Measurements from ENCODE around the gene OR8G5. TPM values are rescaled to one million over a fixed set of nuclear protein-coding genes. Genes with fewer than 3 reads are reported as not detected.
"Not testable (repeated sequence)": the region's sequence is repeated elsewhere in the genome, so short reads cannot be mapped to it uniquely, and the experiment has no call there.

The OR8G5 gene
- total RNA-seq, 2 donors from 2014 or later, result not detected

DNA sequence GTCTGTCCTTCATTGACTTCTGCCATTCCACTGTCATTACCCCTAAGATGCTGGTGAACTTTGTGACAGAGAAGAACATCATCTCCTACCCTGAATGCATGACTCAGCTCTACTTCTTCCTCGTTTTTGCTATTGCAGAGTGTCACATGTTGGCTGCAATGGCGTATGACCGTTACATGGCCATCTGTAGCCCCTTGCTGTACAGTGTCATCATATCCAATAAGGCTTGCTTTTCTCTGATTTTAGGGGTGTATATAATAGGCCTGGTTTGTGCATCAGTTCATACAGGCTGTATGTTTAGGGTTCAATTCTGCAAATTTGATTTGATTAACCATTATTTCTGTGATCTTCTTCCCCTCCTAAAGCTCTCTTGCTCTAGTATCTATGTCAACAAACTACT, 6.3 kb upstream of the OR8G5 start:
- not testable (repeated sequence) for H3K4me1 Mint-ChIP-seq (ENCODE audit: low read depth); H3K9me3 Mint-ChIP-seq; H3K27ac Mint-ChIP-seq; H3K36me3 Mint-ChIP-seq (ENCODE audit: insufficient read depth in 2 of 2); H3K4me3 Mint-ChIP-seq; H3K27me3 Mint-ChIP-seq (ENCODE audit: low read depth); ATAC-seq (replicated peaks in 1 of 2); DNase-seq

DNA sequence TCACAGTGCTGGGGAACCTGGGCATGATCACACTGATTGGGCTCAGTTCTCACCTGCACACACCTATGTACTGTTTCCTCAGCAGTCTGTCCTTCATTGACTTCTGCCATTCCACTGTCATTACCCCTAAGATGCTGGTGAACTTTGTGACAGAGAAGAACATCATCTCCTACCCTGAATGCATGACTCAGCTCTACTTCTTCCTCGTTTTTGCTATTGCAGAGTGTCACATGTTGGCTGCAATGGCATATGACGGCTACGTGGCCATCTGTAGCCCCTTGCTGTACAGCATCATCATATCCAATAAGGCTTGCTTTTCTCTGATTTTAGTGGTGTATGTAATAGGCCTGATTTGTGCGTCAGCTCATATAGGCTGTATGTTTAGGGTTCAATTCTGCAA, 8.9 kb downstream of the OR8G5 start:
- not testable (repeated sequence) for H3K27ac Mint-ChIP-seq; H3K27me3 Mint-ChIP-seq (ENCODE audit: low read depth); H3K9me3 Mint-ChIP-seq; DNase-seq; H3K4me1 Mint-ChIP-seq (ENCODE audit: low read depth); H3K36me3 Mint-ChIP-seq (ENCODE audit: insufficient read depth in 2 of 2); ATAC-seq (replicated peaks in 1 of 2); H3K4me3 Mint-ChIP-seq

DNA sequence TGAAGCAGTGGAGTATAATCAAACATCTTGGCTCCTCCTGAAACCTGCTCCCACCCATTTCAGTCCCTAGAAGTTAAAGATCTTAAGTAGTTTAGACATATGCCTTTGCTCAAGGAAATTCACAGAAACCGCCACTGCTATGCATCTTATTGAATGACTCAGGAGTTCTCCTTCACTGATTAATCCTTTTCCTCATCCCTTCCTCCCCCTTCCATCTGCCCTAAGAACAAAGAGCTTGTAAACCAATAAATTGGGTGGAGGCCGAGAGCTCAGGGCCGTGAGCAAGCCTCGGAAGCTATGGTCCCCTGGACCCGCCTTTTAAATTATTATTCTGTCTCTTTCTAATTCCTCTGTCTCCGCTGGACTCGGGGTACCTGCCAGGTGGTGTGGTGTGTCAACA, 14.7 kb downstream of the OR8G5 start:
- H3K27me3 Mint-ChIP-seq (ENCODE audit: low read depth); H3K27ac Mint-ChIP-seq; H3K4me1 Mint-ChIP-seq (ENCODE audit: low read depth); DNase-seq; H3K4me3 Mint-ChIP-seq; ATAC-seq (replicated peaks in 1 of 2); H3K36me3 Mint-ChIP-seq (ENCODE audit: insufficient read depth in 2 of 2); H3K9me3 Mint-ChIP-seq: not testable (repeated sequence)

DNA sequence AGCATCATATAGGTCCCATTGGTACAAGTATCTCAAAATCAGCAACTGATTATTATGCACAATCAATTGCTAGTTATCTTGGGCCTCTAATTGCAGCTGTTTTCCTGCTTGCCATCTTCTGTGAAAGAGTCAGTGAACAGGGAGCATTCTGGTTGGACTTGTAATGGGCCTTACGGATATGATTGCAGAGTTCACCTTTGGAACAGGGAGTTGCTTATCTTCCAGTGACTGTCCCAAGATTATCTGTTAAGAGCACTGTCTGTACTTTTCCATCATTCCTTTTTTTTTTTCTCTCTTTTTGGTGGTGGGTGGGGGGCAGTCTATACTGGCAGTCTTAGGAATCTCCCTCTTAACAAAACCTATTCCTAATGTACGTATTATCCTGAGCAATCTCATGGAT, 17.8 kb downstream of the OR8G5 start:
- DNase-seq (no peak), ATAC-seq (replicated peaks in 1 of 2) (no peak)
- peaks cover 8% of the 10 kb centered on the region for H3K4me1 Mint-ChIP-seq (ENCODE audit: low read depth)
- no peaks in the 10 kb centered on the region for H3K36me3 Mint-ChIP-seq (ENCODE audit: insufficient read depth in 2 of 2)
- H3K4me3 Mint-ChIP-seq, result no peak overlapping the region
- peaks cover 0 to 1% of the 10 kb centered on the region in 2 donors for H3K9me3 Mint-ChIP-seq
- peaks cover 5% of the 10 kb centered on the region for H3K27me3 Mint-ChIP-seq (ENCODE audit: low read depth)
- H3K27ac Mint-ChIP-seq, result no peak overlapping the region

DNA sequence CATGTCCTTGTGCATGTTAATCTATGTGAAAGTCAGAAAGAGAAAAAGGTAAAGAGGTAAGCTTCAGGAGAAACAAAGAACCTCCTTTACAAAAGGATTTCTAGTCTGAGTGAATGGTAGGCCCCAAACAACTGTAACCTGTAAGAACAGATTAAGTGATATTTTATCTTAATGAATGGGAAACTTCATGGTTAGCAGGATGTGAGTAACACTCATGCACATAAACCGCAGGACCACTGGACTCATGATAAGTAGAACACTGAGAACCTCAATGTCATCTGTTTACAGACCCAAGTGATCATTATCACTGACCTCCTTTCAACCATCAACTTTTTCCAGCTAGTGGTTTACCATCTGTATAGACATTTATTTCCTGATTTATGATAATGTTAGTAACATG, 19.9 kb downstream of the OR8G5 start:
- Mint-ChIP-seq H3K4me1 (ENCODE audit: low read depth) (peaks cover 8% of the 10 kb centered on the region), H3K4me3 (no peak overlapping the region), H3K27me3 (ENCODE audit: low read depth) (no peaks in the 10 kb centered on the region), H3K27ac (no peak overlapping the region), H3K36me3 (ENCODE audit: insufficient read depth in 2 of 2) (no peaks in the 10 kb centered on the region), H3K9me3 (peaks cover 1 to 2% of the 10 kb centered on the region in 2 donors)
- ATAC-seq (replicated peaks in 1 of 2) (peak; percentile 68 to 72), DNase-seq (peak in 1 of 2 donors; percentile 3)

DNA sequence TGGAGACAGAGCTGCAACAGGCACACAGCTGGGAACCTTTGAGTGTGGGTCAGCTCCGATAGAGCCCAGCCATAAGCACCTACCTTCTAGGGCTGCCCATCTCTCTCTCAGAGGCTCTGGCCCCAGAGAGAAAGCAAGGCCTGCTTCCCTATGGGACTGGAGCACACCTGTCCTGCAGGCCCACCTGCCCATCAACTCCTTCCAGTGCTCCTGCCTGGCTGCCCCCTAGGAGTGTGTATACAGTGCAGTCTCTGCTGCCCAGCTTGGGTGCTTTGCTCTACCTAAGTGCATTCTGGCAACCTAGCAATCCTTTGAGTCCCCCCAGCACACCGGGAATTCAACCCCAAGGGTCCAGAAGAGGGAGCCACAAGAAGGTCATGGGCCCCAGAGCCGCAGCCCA, 21.0 kb downstream of the OR8G5 start:
- peaks cover 6 to 10% of the 10 kb centered on the region in 2 donors for H3K9me3 Mint-ChIP-seq
- ATAC-seq (replicated peaks in 1 of 2) (no peak), DNase-seq (no peak)
- no peaks in the 10 kb centered on the region for H3K27me3 Mint-ChIP-seq (ENCODE audit: low read depth)
- H3K36me3 Mint-ChIP-seq (ENCODE audit: insufficient read depth in 2 of 2), result no peaks in the 10 kb centered on the region
- H3K4me1 Mint-ChIP-seq (ENCODE audit: low read depth), result peaks cover 8% of the 10 kb centered on the region
- no peak overlapping the region for H3K27ac Mint-ChIP-seq
- H3K4me3 Mint-ChIP-seq, result no peak overlapping the region

DNA sequence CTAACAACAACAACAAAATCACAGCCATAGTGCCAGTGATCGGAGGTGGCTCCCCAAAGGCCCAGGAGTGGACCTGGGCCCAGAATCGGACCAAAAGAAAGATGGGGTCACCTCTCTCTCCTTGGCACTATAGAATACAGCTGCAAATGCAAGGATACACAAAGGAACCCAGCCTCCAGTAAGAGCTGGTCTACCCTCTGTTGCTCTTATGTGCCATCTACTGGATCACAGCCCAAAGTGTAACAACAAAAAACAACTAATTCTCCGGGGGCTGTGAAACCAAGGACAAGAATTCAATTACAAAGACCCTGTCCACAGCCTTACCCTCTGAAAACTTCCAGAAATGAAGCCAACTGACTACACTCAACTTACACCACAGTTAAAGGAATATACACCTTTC, 21.6 kb downstream of the OR8G5 start:
- H3K27me3 Mint-ChIP-seq (ENCODE audit: low read depth), result no peaks in the 10 kb centered on the region
- no peak overlapping the region for H3K4me3 Mint-ChIP-seq
- no peak overlapping the region for H3K27ac Mint-ChIP-seq
- ATAC-seq (replicated peaks in 1 of 2) (no peak), DNase-seq (no peak)
- H3K4me1 Mint-ChIP-seq (ENCODE audit: low read depth), result peaks cover 8% of the 10 kb centered on the region
- H3K9me3 Mint-ChIP-seq, result peaks cover 6 to 12% of the 10 kb centered on the region in 2 donors
- H3K36me3 Mint-ChIP-seq (ENCODE audit: insufficient read depth in 2 of 2), result no peaks in the 10 kb centered on the region

DNA sequence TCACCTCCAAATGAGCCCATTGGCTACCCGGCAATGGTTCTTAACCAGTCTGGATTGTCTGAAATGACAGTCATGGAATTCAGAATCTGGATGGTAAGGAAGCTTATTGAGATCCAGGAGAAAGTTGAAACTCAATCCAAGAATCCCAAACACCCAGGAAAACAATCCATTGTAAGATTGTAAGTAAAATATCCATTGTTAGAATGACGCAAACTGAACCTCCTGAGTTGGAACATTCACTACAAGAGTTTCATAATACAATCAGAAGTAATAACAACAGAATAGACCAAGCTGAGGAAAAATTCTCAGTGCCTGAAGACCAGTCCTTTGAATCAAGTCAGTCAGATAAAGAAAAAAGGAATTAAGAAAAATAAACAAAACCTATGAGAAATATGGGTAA, 22.1 kb downstream of the OR8G5 start:
- H3K36me3 Mint-ChIP-seq (ENCODE audit: insufficient read depth in 2 of 2), result peaks cover 0 to 2% of the 10 kb centered on the region in 2 donors
- H3K27me3 Mint-ChIP-seq (ENCODE audit: low read depth), result no peaks in the 10 kb centered on the region
- H3K4me3 Mint-ChIP-seq, result no peak overlapping the region
- ATAC-seq (replicated peaks in 1 of 2) (no peak), DNase-seq (no peak)
- peaks cover 8% of the 10 kb centered on the region for H3K4me1 Mint-ChIP-seq (ENCODE audit: low read depth)
- H3K9me3 Mint-ChIP-seq, result peaks cover 7 to 14% of the 10 kb centered on the region in 2 donors
- H3K27ac Mint-ChIP-seq, result no peak overlapping the region

DNA sequence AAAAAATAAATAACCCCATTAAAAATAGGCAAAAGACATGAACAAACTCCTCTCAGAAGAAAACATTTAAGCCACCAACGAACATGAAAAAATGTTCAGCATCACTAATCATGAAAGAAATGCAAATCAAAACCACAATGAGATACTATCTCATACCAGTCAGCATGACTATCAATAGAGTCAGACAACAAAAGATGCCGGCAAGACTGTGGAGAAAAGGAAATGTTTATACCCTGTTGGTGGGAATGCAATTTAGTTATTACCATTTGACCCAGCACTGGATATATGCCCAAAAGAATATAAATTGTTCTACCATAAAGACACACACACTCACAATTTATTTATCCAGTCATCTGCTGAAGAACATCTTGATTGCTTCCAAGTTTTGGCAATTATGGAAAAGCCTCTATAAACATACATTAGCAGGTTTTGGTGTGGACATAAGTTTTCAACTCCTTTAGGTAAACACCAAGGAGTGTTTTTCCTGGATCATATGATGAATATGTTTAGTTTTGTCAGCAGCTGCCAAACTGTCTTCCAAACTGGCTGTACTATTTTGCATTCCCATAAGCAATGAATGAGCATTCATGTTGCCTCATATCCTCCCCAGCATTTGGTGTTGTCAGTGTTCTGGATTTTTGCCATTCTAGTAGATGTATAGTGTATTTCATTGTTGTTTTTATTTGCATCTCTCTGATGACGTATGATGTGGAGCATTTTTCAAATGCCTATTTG, 29.6 kb downstream of the OR8G5 start:
- no peak for ATAC-seq (replicated peaks in 1 of 2)
- Mint-ChIP-seq H3K36me3 (ENCODE audit: insufficient read depth in 2 of 2) (peaks cover 0 to 2% of the 10 kb centered on the region in 2 donors), H3K4me3 (no peak overlapping the region), H3K27me3 (ENCODE audit: low read depth) (no peaks in the 10 kb centered on the region), H3K4me1 (ENCODE audit: low read depth) (no peaks in the 10 kb centered on the region), H3K27ac (no peak overlapping the region), H3K9me3 (peaks cover 11 to 17% of the 10 kb centered on the region in 2 donors)
- DNase-seq, result no peak

DNA sequence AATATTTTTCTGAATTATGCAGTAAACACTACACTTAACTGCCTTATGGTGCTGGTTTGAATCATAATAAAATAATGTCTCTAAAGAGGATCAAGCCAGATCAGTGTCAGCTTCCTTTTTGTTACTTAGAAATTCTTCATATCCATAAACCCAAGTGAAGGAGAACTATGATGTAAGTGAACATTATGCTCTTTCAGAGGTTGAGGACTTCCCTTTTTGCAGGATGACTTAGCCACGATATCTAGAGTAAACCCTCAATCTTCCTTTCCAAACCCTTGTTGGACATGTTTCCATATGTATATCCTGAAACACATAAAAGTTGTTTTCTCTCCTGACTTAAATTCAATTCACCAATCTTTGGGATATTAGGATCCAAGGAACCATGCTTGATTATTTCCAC, 38.5 kb downstream of the OR8G5 start:
- ATAC-seq (replicated peaks in 1 of 2) (no peak), DNase-seq (no peak)
- no peaks in the 10 kb centered on the region for H3K9me3 Mint-ChIP-seq
- H3K36me3 Mint-ChIP-seq (ENCODE audit: insufficient read depth in 2 of 2), result no peaks in the 10 kb centered on the region
- no peak overlapping the region for H3K4me3 Mint-ChIP-seq
- no peak overlapping the region for H3K27ac Mint-ChIP-seq
- no peaks in the 10 kb centered on the region for H3K4me1 Mint-ChIP-seq (ENCODE audit: low read depth)
- no peaks in the 10 kb centered on the region for H3K27me3 Mint-ChIP-seq (ENCODE audit: low read depth)

DNA sequence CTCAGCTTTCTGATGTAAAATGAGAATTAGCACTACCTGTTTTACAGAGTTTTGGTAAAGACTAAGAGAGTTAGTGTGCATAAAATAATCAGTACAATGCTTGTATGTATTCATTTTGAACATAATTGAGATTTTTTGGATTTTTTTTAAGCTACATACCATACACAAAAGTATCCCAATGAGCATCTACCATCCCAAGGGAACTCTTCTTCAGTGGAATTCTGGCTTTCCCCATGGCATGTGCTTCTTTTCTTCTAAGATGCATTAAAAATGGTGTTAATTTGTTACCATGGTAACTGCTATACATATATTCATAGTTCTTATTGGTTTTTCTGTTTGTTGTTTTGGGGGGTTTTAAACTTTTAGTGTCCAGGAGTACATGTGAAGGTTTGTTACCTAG, 39.8 kb downstream of the OR8G5 start:
- H3K27ac Mint-ChIP-seq, result no peak overlapping the region
- no peaks in the 10 kb centered on the region for H3K36me3 Mint-ChIP-seq (ENCODE audit: insufficient read depth in 2 of 2)
- no peaks in the 10 kb centered on the region for H3K4me1 Mint-ChIP-seq (ENCODE audit: low read depth)
- H3K27me3 Mint-ChIP-seq (ENCODE audit: low read depth), result no peaks in the 10 kb centered on the region
- DNase-seq (no peak), ATAC-seq (replicated peaks in 1 of 2) (no peak)
- no peak overlapping the region for H3K4me3 Mint-ChIP-seq
- H3K9me3 Mint-ChIP-seq, result no peaks in the 10 kb centered on the region

DNA sequence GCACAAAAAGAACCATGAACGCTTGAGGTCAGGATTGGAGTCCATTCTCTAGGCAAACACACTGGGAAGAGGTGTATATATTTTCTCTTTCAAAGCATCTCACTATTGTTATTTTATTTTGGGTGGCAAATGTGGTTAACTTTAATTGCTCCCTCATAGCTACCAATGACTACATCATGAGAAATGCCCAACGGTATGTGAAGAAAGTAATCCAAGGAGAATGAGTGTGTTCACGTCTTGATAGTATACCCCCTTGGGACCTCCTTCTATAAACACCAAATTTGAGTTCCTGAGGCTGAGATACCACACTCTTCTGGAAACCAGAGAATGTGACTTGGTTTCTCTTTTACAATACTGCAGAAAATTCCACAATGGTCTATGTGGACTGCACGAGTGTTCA, 41.7 kb downstream of the OR8G5 start:
- Mint-ChIP-seq H3K27ac (no peak overlapping the region), H3K9me3 (no peaks in the 10 kb centered on the region), H3K27me3 (ENCODE audit: low read depth) (no peaks in the 10 kb centered on the region), H3K36me3 (ENCODE audit: insufficient read depth in 2 of 2) (no peaks in the 10 kb centered on the region), H3K4me1 (ENCODE audit: low read depth) (no peaks in the 10 kb centered on the region), H3K4me3 (no peak overlapping the region)
- no peak for DNase-seq
- no peak for ATAC-seq (replicated peaks in 1 of 2)

DNA sequence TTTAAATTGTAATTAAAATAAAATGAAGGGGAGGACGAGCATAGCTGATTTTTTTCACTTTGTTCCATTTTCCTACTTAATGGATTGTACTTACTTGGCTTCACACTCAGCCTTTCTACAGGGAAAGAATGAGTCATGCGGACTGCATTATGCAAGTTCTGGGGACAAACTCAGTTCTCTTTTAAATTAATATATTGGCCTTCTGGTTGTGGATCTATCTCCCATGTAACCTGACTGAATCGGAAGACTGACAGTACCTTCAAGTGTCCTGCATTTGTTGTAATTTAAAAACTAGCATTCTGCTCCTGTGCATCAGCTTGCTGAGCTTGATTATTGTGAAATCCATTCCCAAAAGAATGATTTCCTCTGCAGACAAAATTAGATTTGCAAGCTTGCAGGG, 45.4 kb downstream of the OR8G5 start:
- H3K9me3 Mint-ChIP-seq, result no peaks in the 10 kb centered on the region
- H3K27me3 Mint-ChIP-seq (ENCODE audit: low read depth), result peaks cover 2% of the 10 kb centered on the region
- no peak overlapping the region for H3K27ac Mint-ChIP-seq
- no peak for DNase-seq
- no peak overlapping the region for H3K4me3 Mint-ChIP-seq
- no peaks in the 10 kb centered on the region for H3K36me3 Mint-ChIP-seq (ENCODE audit: insufficient read depth in 2 of 2)
- H3K4me1 Mint-ChIP-seq (ENCODE audit: low read depth), result no peaks in the 10 kb centered on the region
- ATAC-seq (replicated peaks in 1 of 2), result no peak
